LNCaP clone FGC (cell line): ENCODE results near the gene TCF15.

ENCODE experiments used
- DNase-seq: peaks from one replicate; pipeline ENCODE4 v3.0.0-alpha.2; 2011; ENCODE audit warnings: low read depth
- H3K4me3 ChIP-seq: 2 replicates; pipeline ENCODE4 v1.5.1; 2011; ENCODE audit warnings: mild to moderate bottlenecking, low read depth, low read length, control low read depth
- TF ChIP-seq, protein P1 (sequence below): IDR thresholded peaks from 2 replicates; pipeline ENCODE4 v1.5.1; 2012; ENCODE audit warnings: mild to moderate bottlenecking; ENCODE audit not compliant: control insufficient read depth, insufficient read depth; ENCODE audit errors: extremely low read depth

Gene TCF15

DNA sequence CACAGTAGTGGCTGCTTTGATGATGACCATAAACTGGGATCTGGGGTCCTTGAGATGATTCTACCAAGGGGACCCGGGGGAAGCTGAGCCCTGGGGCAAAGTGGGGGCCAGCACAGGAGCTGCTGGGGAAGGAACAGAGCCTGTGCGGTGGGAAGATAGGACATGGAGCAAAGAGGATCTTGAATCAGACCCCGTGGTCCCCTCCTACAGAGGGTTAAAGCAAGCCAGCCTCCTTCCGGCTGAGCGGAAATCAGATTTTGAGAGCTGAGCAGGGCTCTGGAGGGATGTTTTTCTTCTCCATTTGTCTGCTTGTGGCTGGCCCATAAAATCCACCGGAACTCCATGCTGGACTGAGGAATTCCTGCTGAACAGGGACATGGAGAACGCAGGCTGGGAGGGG lies 10.1 kb upstream of the TCF15 start:
- H3K4me3 ChIP-seq = no peak overlapping the region
- no peak for DNase-seq
- TF ChIP-seq, protein P1, sequence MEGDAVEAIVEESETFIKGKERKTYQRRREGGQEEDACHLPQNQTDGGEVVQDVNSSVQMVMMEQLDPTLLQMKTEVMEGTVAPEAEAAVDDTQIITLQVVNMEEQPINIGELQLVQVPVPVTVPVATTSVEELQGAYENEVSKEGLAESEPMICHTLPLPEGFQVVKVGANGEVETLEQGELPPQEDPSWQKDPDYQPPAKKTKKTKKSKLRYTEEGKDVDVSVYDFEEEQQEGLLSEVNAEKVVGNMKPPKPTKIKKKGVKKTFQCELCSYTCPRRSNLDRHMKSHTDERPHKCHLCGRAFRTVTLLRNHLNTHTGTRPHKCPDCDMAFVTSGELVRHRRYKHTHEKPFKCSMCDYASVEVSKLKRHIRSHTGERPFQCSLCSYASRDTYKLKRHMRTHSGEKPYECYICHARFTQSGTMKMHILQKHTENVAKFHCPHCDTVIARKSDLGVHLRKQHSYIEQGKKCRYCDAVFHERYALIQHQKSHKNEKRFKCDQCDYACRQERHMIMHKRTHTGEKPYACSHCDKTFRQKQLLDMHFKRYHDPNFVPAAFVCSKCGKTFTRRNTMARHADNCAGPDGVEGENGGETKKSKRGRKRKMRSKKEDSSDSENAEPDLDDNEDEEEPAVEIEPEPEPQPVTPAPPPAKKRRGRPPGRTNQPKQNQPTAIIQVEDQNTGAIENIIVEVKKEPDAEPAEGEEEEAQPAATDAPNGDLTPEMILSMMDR = no peak

DNA sequence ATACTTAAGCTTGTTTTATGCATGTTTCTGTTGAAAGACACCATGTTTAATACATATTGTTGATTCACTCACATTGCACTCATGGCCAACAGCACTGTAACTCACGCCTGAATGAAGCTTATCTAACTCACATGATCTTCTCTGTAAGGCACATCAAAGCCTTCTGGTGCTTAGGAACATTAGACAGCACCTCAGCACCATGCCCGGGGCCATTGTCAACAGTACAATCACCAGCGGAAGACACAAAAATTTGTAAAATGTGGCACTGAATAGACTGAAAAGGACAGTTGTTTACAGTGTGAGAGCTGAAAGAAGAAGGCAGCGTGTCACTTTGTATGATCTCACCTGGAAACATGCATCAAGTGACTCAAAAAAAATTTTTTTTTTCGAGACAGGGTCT lies 8.9 kb upstream of the TCF15 start:
- no peak for DNase-seq
- no peak overlapping the region for H3K4me3 ChIP-seq
- TF ChIP-seq, protein P1 = no peak

GRCh38 chr20:617934-618690 lies 8.0 kb upstream of the TCF15 start:
- TF ChIP-seq, protein P1 = no peak
- no peak overlapping the region for H3K4me3 ChIP-seq
- no peak for DNase-seq

- H3K4me3 ChIP-seq = no peak overlapping the region
- TF ChIP-seq, protein P1 = no peak
- DNase-seq = no peak
Observed at GRCh38 chr20:615514-615913, 5.4 kb upstream of the TCF15 start.

- DNase-seq = no peak
- TF ChIP-seq, protein P1 = no peak
- H3K4me3 ChIP-seq = no peak overlapping the region
Observed at GRCh38 chr20:611843-612185, 1.7 kb upstream of the TCF15 start.

GRCh38 chr20:611047-611842 lies 1.1 kb upstream of the TCF15 start:
- TF ChIP-seq, protein P1 = no peak
- no peak for DNase-seq
- no peak overlapping the region for H3K4me3 ChIP-seq
